ENCODE measurements around the gene ZFAND3.

The ZFAND3 gene

GRCh38 chr6:37798436-37799262, 20.9 kb upstream of the ZFAND3 start:
- peak; percentile 12 to 62 for DNase-seq

- DNase-seq = no peak
These were observed 20.3 kb upstream of the ZFAND3 start for GRCh38 chr6:37799263-37799644.

GRCh38 chr6:37800703-37801604, 18.6 kb upstream of the ZFAND3 start:
- DNase-seq = no peak

DNA sequence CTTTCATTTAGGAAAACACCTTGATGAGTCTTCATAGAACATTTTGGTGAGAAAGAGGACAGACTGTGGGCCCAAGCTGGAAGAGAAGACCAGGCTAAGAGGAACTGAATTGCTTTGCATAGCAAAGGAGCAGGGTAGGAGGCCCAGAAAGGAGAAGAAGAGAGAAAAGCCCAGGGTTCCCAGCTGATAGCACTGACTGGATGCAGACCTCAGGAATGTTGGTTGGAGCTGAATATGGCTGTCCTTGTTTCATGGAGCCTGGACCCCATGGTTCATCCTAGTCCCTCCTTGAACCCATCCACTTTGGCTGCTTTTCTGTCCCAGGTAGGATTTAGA, 18.0 kb upstream of the ZFAND3 start:
- no peak for DNase-seq

DNA sequence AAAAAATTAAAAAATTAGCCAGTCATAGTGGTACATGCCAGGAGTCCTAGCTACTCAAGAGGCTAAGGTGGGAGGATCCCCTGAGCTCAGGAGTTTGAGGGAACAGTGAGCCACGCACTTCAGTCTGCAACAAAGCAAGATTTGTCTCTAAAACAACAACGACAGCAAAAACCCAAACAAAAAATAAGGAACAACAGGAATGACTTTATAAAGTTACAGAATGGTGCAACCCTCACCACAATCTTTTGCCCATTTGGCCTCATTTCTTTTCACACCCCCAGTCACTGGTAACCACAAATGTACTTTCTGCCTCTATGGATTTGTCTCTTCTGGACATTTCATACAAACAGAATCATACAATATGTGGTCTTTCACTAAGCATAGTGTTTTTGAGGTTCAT, 16.7 kb upstream of the ZFAND3 start:
- no peak for DNase-seq

DNA sequence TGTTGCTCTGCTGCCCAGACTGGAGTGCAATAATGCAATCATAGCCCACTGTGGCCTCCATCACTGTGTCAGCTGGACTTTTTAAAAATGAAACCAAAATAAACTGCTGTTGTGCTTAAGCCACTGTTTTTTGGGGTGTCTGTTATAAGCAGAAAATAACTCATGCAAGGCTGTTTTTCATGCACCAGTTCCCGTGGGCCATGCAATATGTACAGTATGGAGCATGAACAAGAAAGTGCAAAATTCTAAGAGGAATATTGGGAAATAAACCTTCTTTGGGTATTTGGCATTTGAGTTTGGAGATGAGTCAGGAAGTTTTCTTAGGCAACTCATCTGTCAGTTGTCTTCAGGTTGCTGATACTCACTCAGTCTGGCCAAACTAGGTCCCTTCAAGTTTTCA, 14.9 kb upstream of the ZFAND3 start:
- no peak for DNase-seq

DNA sequence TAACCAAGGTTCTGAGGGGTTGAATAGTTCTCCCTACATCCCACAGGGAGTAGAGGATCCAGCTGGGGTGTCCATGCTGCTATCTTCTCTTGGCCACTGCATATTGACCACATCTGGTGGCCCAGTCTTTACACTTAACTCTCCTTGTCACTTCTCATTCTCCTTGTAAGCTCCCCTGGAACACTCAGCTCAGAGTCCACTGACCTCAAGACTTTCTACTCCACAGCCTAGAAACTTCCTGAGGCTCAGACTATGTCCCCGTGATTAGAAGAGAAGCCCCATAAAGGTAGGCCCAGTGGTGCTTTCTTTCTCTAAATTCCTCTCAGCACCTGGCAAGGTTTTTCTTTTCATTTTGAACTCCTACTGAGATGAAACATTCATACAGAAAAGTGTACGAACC, 13.3 kb upstream of the ZFAND3 start:
- DNase-seq = no peak

- peak; percentile 94 to 98 for DNase-seq
These were observed 11.9 kb upstream of the ZFAND3 start for GRCh38 chr6:37807656-37808055.

GRCh38 chr6:37809197-37809543, 10.4 kb upstream of the ZFAND3 start:
- DNase-seq = no peak

GRCh38 chr6:37812841-37813240, 6.7 kb upstream of the ZFAND3 start:
- DNase-seq = no peak

DNA sequence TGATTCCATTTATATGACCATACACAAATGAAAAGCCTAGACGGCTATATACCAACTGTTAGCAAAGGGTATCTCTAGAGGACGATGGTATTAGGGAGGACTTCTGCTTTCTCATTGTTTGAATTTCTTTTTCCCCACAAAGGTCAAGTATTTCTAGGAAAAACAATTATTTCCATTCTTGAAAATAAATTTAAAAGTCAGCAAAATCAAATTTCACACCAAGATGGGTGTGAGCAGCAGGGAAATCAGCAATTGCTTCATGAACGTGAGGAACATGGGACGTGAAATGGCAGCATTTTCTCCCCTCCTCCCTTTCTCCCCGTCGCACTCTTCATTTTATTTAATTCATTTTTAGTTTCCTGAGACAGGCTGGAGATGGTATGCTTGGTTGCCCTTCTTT, 5.2 kb upstream of the ZFAND3 start:
- no peak for DNase-seq

- no peak for DNase-seq
These were observed 2.7 kb upstream of the ZFAND3 start for GRCh38 chr6:37816599-37817375.

GRCh38 chr6:37818536-37819176, 871 bp upstream of the ZFAND3 start:
- peak; percentile 96 to 97 for DNase-seq

DNA sequence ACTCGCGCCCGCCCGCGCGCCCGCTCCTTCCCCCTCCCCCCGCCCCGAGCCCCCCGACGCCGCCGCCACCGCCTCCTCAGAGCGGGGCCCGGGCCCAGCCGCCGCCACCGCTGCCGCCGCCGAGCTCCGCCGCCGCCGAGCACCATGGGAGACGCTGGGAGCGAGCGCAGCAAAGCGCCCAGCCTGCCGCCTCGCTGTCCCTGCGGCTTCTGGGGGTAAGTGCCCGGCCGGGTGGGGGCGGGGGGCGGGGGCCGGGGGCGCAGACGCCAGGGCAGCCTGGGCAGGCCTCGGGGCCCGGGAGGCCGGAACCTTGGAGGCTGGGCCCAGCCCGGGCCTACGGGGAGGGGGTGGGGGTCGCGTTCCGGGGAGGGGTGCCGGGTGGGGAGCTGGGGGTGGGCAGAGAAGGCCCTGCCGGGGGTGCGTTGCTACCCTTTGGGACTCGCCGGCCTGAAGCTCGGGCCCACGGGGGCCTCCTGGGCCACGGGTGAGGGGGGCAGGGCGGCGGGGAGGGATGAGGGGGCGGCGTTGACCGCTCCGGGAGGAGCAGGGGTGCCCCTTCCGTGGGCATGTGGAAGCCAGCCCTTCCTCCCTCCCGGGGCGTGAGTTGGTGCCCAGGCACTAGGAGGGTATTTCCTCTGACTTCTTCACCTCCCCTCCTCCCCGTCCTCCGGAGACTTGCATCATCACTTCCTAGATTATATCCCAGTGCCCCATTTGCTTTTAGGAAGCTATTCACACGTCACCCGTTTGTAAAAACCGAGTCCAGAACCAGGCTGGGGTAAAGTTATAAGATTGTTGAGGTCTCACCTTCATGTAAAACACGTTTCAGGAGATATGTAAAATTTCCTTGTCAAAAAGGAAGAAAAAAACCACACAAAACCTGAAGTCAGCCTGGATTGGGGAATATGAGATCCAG, 533 bp downstream of the ZFAND3 start:
- DNase-seq = peak in 1 of 2 experiments; percentile 40

- no peak for DNase-seq
These were observed 1.2 kb downstream of the ZFAND3 start for GRCh38 chr6:37820718-37821079.

DNA sequence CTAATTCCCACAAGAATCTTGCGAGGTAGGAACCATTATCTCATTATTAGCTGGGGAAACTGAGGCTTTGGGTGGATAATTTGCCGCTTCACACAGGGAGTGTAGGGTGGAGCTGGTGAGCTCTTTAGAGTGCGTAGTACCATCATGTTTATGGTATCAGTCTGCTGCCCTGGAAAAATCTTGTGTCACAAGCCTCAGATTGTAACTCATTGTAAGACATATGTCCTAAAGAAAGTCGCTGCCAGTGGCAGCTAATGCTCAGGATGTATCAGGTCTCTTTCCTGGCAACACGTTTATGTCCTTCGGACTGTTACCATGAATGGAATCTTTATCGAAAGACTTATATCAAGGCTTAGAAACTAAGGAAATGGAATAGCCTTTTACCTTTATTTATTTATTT, 1.9 kb downstream of the ZFAND3 start:
- DNase-seq = no peak

- DNase-seq = no peak
These were observed 3.5 kb downstream of the ZFAND3 start for GRCh38 chr6:37822851-37823682.

- DNase-seq = no peak
These were observed 4.6 kb downstream of the ZFAND3 start for GRCh38 chr6:37824170-37824569.

DNA sequence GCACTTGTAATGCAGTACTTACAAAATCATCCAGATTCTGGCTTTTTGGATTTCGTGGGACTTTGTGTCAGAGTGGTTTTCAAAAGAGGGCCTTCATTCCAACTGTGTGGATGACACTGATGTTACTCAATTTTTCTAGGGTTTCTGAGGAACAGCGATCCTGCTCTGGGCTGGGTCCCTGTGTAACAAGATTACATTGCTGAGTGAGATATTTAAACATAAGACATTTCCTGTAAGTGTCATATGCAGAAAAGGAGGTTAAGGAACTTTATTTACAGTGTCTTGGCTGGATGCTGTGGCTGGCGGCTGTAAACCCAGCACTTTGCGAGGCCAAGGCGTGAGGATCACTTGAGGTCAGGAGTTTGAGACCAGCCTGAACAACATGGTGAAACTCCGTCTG, 6.7 kb downstream of the ZFAND3 start:
- no peak for DNase-seq

- DNase-seq = peak in 1 of 2 experiments; percentile 53
These were observed 7.5 kb downstream of the ZFAND3 start for GRCh38 chr6:37826993-37827392.
